Stimulated activated CD4-positive, alpha-beta T cell treated with anti-CD3 and anti-CD28 coated beads, Interleukin-2, amount 100 ng/mL, for 4 hours (primary cell): ENCODE measurements around the gene ZBTB7C.

Experiments
- DNase-seq: peaks from one replicate; pipeline ENCODE4 v3.0.0-alpha.2; 2020; ENCODE audit warnings: low read depth

Gene ZBTB7C

DNA sequence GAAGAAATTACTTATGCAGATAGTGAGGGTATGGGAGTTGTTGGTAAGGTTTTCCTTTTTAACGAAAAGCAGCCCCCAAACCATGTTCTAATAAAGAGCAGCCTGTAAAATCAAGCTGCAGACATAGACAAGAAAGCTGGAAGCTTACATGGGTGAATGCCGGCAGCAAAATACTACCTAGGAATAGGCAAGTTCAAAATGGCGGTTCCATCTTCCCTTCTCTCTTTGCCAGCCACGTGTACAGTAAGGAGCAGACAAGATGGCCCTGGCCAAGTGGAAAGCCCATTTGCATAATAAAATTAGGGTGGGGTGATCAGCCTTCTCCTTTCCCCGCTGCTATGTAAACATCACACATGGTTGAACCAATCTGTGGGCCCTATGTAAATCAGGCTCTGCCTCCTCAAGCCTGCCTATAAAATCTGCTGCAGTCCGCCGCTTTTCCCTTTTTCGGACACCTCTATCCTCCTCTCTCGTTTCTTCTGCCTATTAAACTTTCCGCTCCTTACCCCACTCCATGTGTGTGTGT lies 155.0 kb downstream of the ZBTB7C start:
- DNase-seq, result no peak

- DNase-seq, result no peak
These were observed 156.7 kb downstream of the ZBTB7C start for GRCh38 chr18:48252525-48252924.

GRCh38 chr18:48250918-48251317 lies 158.3 kb downstream of the ZBTB7C start:
- no peak for DNase-seq

DNA sequence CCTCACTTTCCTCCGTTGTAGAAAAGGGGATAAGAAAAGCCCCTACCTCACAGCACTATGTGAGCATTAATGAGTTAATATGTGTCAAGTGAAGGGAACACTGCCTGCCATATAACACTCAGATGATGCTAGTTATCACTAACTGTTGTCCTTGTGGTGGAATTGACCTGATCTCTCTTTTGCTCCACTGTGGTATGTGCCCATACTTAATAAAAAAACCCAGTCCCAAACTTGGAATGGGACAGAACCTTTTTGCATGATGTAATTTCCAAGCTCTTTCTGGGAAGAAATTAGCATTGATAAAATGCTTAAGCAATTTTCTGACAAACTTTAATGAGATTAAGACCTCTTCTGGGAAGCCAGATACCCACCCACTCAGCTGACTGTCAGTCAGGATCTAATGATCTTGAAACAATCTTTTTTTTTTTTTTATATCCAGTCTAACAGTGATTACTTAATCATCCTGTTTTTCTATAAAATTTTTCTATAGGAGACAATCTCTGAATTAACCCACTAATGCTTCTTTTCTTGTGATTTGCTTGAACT lies 158.7 kb downstream of the ZBTB7C start:
- no peak for DNase-seq

DNA sequence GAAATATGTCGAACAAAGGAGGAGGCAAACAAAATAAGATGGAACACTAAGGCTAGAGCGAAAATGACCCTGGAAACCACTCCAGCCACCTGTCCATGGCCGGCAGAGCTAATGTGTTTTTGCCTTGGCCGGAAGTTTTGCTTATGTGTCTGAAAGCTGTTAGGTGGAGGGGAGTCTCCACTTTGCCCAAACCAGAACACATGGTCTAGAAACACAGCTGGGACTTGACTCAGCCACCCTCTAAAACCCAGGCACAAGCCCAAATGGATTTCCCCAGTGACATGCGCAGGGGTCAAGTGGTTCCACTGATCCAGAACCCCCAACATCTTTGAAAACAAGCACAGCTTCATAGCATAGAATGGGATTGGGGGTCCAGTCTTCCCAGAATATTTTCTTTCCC lies 159.3 kb downstream of the ZBTB7C start:
- no peak for DNase-seq

- no peak for DNase-seq
These were observed 164.7 kb downstream of the ZBTB7C start for GRCh38 chr18:48244530-48244929.

DNA sequence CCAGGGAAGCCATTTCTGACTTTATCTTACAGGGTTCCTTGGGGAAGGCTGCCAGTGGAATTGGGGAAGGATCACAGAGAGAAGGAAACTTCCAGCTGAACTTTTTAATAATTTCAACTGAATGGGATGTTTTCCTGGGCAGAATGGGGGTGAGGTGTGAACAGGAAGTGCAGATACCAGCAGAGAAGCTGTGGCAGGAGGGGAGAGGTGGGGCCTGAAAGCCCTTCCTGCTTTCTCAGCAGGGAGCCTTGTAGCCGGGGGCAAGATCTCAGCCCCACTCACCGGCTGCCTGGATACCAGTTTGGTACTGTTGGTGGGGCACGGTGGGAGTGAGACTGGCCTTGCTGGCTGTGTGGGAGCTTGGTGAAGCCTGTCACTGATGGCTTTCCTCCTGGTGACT lies 170.5 kb downstream of the ZBTB7C start:
- no peak for DNase-seq

DNA sequence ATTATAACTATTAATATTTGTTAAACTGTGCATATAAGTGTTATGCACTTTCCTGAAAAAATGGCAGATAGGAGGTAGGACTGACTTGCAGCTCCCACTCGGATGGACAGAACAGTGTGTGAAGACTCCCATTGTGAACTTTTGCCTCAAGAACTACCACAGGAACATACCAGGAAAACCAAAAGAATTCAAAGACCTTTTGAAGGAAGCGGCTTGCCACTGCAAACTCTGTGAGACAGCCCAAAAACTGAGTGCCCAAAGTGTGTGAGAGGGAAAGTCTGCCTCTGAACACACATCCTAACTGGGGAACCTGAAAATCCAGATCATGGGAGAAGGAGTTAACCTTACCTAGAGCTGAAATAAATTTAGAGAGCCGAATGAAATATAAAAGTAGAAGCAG lies 171.0 kb downstream of the ZBTB7C start:
- no peak for DNase-seq

GRCh38 chr18:48236822-48237221 lies 172.4 kb downstream of the ZBTB7C start:
- no peak for DNase-seq

GRCh38 chr18:48230467-48231113 lies 178.6 kb downstream of the ZBTB7C start:
- no peak for DNase-seq

DNA sequence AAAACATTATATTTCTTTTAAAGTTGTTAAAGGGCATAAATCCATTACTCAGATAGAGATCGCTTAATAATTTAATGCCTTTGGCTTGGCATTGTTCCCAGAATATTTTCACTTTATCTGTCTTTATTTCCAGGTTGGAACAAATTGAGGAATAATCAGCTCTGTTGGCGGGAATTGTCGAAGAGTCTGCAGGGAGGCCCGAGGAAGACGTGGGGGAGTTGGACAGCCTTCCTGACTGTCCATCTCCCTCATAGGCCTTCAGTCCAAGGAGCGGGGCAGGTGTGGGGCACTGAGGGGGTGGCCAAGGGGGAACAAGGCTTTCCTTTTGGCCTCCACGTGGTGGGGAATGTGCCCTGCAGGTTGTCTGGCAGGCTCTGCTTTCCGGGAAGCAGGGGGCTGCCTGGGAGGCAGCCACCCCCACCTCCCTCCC lies 179.6 kb downstream of the ZBTB7C start:
- no peak for DNase-seq

GRCh38 chr18:48228841-48229240 lies 180.3 kb downstream of the ZBTB7C start:
- DNase-seq, result no peak

DNA sequence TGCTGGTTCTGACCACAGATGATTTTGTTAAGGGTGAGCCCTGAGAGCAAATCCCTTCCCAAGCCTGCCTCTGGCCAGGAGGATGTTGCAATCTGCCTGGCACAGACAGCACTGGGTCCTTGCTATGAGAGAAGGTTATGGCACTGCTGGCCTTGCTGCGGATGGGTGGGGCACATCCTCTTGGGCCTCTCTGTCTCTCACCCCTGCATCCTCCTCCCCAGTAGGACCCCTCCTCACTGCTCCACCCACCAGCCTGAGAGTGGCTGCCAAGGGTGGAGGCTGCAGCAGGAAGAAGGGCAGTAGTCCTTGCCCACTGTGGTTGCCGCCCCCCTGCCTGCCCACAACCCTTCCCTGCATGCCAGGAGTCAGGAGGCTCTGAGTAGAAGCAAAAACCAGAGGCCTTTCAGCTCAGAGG lies 180.9 kb downstream of the ZBTB7C start:
- DNase-seq, result no peak

DNA sequence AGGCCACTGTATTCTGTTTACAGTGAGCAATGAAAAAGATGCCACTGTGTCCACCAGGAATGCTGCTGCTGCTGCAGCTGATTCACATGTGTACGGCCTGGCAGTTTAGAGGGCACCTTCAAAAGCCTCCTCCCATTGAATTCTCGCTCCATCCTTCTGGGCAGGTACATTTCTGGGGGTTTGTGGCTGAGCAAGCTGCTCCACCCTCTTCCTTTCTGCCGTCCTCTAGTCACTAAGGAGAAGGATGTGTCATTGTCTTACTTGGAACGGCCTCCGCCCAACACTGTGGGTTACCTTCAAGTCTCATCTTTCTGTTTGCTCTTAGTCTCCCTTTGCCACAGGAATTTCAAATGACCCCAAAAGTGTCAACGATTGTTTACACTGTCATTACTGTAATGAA lies 182.0 kb downstream of the ZBTB7C start:
- no peak for DNase-seq

DNA sequence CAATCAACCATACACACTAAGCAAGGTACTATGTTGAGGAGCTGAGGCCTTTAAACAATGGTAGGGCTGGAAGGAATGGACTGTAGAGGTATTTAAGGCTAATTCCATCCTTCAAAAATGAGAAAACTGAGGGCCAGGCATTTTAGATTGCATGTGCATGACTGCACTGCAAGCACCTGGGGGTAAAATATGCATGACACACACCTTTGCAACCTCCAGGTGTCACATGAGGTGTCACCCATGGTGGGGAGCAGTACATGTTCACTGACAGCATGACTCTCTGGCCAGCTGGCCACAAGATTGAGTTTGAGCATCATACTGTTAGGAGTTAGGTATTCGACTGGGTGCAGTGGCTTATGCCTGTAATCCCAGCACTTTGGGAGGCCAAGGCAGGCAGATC lies 182.8 kb downstream of the ZBTB7C start:
- no peak for DNase-seq

- no peak for DNase-seq
These were observed 187.1 kb downstream of the ZBTB7C start for GRCh38 chr18:48222118-48222517.

DNA sequence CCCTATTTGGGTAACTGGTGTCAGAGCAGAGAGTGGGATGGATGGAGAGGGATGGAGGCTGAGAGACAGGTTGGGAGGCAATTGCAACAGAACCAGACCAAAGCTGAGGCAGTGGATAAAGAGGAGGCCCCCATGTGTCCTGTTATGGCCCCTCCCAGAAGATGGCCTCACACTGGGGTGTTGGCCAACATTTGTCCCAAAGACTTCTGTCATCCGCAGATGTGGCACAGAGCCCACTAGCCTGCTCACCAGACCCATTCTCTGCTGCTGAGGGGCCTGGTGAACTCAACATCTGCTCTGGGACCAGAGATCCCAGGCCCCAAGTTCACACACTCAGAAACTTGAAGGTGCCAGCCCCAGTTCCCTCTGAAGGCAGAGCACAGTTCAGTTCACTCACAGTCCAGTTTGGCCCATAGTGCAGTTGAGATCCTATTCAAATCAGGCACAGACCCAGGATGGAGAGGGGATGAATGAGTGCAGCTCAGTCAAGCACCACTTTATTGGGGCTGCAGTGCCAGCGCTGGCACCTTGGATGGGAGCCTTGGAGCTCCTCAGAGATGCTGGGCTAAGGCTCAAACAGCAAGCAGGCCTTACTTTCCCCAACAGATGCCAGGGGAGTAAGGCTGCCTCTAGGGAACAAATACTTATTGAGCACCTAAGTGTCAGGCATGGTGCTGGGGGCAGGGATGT lies 189.2 kb downstream of the ZBTB7C start:
- DNase-seq, result no peak

DNA sequence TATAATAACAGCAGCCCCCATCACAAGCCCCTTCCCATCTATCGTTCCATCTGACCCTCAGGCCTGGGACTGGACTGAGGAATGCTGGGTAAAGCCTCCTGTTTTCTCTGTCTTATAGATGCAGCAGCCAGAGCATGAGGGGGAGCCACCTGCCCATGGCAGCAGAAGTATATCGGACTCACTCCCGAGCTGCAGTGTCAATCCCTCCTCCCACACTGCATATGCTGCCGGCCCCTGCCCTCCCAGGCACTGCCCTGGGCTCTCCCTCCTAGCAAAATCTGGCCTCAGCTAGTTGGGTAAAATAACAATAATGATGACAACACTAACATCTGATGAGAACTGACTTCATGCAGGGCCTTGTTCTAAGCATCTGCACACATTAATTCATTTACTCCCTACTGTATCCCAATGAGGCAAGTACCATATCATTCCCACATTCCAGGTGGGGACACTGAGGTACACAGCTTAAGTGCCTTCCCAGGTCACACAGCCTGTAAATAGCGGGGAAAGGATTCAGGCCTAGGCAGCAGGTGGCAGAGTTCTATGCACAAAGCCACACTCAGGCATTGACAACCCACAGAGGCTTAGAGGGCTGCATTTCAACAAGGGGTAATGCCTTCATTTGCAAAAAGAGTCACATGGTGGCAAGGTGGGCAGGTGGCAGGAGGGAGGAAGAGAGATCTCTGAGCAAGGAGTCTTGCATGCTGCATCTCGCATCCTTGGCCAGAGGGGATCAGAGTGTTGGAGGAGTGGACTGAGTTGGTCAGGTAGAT lies 190.0 kb downstream of the ZBTB7C start:
- DNase-seq, result no peak

- no peak for DNase-seq
These were observed 190.7 kb downstream of the ZBTB7C start for GRCh38 chr18:48218285-48219022.

DNA sequence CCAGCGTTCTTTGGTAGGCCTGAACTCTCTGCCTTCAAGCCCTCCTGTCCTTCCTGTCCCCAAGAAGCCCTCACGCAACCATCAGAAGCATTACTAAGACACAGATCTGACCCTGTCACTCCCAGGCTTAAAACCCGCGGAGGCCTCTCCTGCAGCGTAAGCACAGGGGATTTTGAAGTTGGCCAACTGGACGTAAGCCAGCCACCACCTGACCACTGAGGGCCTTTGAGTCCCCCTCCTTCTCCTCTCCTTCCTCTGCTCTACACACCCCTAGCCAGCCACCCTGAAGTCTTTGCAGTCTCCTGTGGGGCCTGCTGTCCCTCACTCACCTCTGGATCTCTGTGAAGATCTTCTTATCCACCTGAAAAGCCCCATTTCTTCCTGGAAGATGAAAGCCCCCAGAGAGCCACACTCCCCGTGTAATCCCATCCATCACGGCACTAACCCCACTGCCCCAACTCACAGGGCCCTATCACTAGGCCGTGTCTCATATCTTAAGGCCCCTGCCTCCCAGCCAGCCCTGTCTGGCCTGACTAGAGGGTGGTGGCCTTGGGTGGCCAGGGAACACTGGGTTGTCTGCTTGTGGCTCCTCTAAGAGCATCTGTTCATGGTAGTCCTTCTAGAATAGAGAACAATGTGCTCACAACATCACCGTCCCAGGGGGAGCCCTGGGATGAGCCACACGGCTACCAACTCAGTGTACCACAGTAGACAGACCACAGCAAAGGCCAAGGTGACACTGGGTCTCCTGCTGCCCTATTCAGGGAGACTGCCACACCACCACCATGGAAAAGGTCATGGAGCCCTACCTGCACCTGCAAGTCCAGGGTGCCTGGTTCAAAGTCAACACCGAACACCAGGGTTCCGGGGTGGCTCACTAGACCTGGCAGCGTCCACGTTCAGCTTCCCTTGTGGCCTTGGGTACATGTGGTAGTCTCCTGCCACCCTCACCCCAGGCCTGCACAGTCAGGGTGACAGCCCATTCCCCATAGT lies 191.6 kb downstream of the ZBTB7C start:
- no peak for DNase-seq
